ENCODE data around the gene NGB. TPM values are rescaled to one million over a fixed set of nuclear protein-coding genes. Genes with fewer than 3 reads are reported as not detected.

The NGB gene
- total RNA-seq, 2 donors from 2014 or later: 0.33 TPM; not detected in 1

DNA sequence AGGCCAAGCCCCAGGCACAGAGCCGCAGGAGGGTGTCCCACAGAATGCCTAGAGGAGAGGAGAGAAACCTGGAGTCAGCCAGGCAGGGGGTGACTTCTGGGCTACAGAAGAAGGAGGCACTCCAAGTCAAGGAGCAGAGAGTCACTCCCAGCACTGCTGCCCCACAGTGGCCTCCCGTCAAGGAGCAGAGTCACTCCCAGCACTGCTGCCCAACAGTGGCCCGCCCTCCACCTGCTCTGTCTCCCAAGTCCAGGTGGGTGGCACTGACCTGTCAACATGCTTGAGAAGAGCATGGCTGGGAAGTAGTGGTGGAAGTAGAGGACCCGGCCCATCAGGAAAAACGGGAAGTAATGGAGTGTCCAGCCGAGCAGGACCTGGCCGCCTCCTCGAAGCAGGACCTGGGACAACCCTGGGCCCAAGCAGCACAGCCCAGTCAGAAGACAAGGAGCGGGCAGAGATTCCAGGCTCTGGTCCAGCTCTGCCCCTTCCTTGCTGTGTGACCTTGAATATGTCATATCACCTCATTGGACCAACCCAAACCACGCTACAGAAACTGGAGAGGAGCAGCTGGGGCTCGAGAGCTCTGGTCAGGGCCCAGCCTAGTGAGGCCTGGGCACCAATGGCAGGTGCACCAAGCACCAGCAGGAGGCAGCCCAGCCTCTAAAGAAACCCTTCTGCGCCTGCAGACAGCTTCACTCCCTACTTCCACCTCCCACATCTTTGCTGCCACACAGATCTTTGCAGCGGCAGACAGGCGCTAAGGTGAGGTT lies 7.6 kb upstream of the NGB start:
- Histone ChIP-seq H3K27me3 (no peaks in the 10 kb centered on the region), H3K9me3 (no peaks in the 10 kb centered on the region), H3K4me3 (no peak overlapping the region), H3K27ac (no peak overlapping the region), H3K36me3 (replicated peaks in 1 of 2; ENCODE audit: insufficient read depth in 1 of 2, low read depth in 2 of 2) (peaks cover 0 to 8% of the 10 kb centered on the region in 2 donors), H3K4me1 (no peaks in the 10 kb centered on the region)
- 86 to 88% methylated on average over 12 to 14 of the region's 14 CpGs for WGBS, 2 donors
- intact Hi-C loops (cut with DNase I): no loop called here
- DNase-seq: peak in 1 of 4 donors; percentile 31
- TF ChIP-seq, protein P1, sequence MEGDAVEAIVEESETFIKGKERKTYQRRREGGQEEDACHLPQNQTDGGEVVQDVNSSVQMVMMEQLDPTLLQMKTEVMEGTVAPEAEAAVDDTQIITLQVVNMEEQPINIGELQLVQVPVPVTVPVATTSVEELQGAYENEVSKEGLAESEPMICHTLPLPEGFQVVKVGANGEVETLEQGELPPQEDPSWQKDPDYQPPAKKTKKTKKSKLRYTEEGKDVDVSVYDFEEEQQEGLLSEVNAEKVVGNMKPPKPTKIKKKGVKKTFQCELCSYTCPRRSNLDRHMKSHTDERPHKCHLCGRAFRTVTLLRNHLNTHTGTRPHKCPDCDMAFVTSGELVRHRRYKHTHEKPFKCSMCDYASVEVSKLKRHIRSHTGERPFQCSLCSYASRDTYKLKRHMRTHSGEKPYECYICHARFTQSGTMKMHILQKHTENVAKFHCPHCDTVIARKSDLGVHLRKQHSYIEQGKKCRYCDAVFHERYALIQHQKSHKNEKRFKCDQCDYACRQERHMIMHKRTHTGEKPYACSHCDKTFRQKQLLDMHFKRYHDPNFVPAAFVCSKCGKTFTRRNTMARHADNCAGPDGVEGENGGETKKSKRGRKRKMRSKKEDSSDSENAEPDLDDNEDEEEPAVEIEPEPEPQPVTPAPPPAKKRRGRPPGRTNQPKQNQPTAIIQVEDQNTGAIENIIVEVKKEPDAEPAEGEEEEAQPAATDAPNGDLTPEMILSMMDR (IDR thresholded peaks at IDR 0.05): no peak
- TF ChIP-seq POLR2A (IDR thresholded peaks at IDR 0.05): no peak
- ATAC-seq: no peak

DNA sequence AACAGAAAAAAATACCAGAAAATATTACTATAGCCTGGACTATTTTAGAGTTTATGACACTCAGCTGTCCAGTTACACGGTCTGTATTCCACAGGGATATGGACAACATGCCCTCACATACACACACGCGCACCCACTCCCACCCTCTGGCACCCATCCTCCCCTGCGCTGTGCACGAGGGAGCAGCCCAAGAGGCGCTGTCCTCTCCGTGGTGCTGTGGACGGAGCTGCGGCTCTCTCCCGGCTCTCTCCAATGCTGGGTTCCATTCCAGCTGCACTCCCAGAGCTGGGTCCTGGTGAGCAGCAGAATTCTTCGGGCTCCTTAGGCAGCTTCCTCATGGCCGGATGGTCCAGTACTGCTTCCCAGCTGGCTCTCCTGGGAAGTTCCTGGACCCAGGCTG lies 6.0 kb upstream of the NGB start:
- H3K27ac ChIP-seq: no peak overlapping the region
- DNase-seq: no peak
- H3K27me3 ChIP-seq: no peaks in the 10 kb centered on the region
- H3K4me3 ChIP-seq: no peak overlapping the region
- H3K4me1 ChIP-seq: no peaks in the 10 kb centered on the region
- no peak for ATAC-seq
- peaks cover 0 to 8% of the 10 kb centered on the region in 2 donors for H3K36me3 ChIP-seq (replicated peaks in 1 of 2; ENCODE audit: insufficient read depth in 1 of 2, low read depth in 2 of 2)
- 83 to 85% methylated on average over 6 to 12 of the region's 12 CpGs for WGBS, 2 donors
- H3K9me3 ChIP-seq: no peaks in the 10 kb centered on the region
- intact Hi-C loops (cut with DNase I): no loop called here
- TF ChIP-seq, protein P1 (IDR thresholded peaks at IDR 0.05): no peak
- TF ChIP-seq POLR2A (IDR thresholded peaks at IDR 0.05): no peak

DNA sequence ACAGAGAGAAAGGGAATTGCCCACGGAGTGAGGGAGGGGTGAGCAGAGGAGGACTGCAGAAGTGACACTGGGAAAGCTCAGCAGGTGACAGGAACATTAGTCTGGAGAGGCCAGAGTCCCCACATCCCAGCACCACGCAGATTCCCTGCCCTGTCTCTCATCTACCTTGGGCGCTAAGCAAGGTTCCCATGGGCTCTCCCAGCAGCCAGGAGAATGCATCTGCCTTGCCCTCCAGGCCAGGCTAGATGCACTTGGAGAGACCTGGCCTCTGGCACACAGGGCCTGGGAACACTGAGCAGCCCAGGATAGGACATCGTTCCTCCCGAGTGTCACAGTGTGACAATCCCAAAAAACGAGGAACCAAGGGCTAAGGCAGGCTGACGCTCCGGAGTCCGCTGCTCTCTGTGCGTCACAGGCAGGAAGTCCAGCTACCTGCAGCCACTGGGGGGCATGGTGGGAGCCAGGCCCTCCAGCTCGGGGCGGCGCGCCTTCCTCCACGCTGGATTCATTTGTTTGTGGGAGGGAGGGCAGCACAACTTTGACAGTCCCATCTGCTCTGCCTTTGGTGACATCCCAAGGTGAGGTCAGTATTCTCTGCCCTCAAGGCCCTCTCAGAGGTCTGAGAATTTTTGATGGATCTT lies 5.4 kb upstream of the NGB start:
- H3K4me3 ChIP-seq: no peak overlapping the region
- H3K4me1 ChIP-seq: peaks cover under 1% of the 10 kb centered on the region
- no peak overlapping the region for H3K27ac ChIP-seq
- H3K27me3 ChIP-seq: peaks cover 0 to under 1% of the 10 kb centered on the region in 2 donors
- ATAC-seq (no peak), DNase-seq (no peak)
- H3K9me3 ChIP-seq: no peaks in the 10 kb centered on the region
- WGBS, 2 donors: 90% methylated on average over 10 to 15 of the region's 15 CpGs
- intact Hi-C loops (cut with DNase I): no loop called here
- H3K36me3 ChIP-seq (replicated peaks in 1 of 2; ENCODE audit: insufficient read depth in 1 of 2, low read depth in 2 of 2): peaks cover 0 to 8% of the 10 kb centered on the region in 2 donors
- no peak for TF ChIP-seq POLR2A (IDR thresholded peaks at IDR 0.05)
- TF ChIP-seq, protein P1 (IDR thresholded peaks at IDR 0.05): no peak

DNA sequence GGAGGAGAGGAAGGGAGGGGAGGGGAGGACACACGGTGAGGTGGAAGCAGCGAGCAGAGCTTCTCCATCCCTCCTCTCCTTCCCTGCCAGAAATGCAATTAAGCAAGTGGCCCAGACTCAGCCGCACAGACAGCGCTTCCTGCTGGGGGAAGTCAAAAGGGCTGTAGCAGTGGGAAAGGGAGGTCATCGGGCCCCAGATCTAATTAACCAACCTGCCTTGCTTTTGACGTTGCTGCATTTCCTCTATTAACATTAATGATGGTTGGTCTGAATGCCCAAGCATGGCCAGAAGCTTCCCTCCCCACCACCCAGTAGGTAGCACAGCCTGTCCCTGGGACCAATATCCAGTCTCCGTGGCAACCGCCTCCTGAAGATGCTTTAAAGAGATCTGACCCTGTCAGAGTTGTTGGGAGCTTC lies 4.6 kb upstream of the NGB start:
- H3K4me1 ChIP-seq: peaks cover 9% of the 10 kb centered on the region
- peaks cover 0 to 8% of the 10 kb centered on the region in 2 donors for H3K27me3 ChIP-seq
- intact Hi-C loops (cut with DNase I): no loop called here
- no peaks in the 10 kb centered on the region for H3K9me3 ChIP-seq
- peaks cover 0 to 8% of the 10 kb centered on the region in 2 donors for H3K36me3 ChIP-seq (replicated peaks in 1 of 2; ENCODE audit: insufficient read depth in 1 of 2, low read depth in 2 of 2)
- WGBS, 2 donors: 57 to 81% methylated on average over 8 of the region's 8 CpGs
- ATAC-seq (no peak), DNase-seq (no peak)
- H3K27ac ChIP-seq: no peak overlapping the region
- TF ChIP-seq, protein P1 (IDR thresholded peaks at IDR 0.05): no peak
- no peak for TF ChIP-seq POLR2A (IDR thresholded peaks at IDR 0.05)
- H3K4me3 ChIP-seq: no peak overlapping the region
